Endodermal cell (in vitro differentiated cells): ENCODE results near the gene PTEN. TPM values are rescaled to one million over a fixed set of nuclear protein-coding genes. Genes with fewer than 3 reads are reported as not detected.

Experiments used
- DNase-seq: peaks from one replicate; pipeline ENCODE4 v3.0.0-alpha.2; 2017
- H3K27ac ChIP-seq: 2 replicates; pipeline ENCODE4 v1.5.1; 2013; ENCODE audit warnings: mild to moderate bottlenecking, low read depth, low read length, moderate library complexity
- H3K27me3 ChIP-seq: 2 replicates; pipeline ENCODE4 v1.6.1; 2013; ENCODE audit warnings: mild to moderate bottlenecking, low read length, moderate library complexity; ENCODE audit not compliant: insufficient read depth, control insufficient read depth, poor library complexity, severe bottlenecking
- H3K36me3 ChIP-seq: 2 replicates; pipeline ENCODE4 v1.7.0; 2013; ENCODE audit warnings: mild to moderate bottlenecking, low read length, moderate library complexity; ENCODE audit not compliant: control insufficient read depth, insufficient read depth
- H3K4me1 ChIP-seq: one replicate; pipeline ENCODE4 v1.7.0; 2013; ENCODE audit warnings: low read length; ENCODE audit not compliant: control insufficient read depth, insufficient read depth
- H3K4me3 ChIP-seq: 2 replicates; pipeline ENCODE4 v1.5.1; 2013; ENCODE audit warnings: mild to moderate bottlenecking, low read length, moderate library complexity
- H3K9ac ChIP-seq: 2 replicates; pipeline ENCODE4 v1.6.1; 2013; ENCODE audit warnings: mild to moderate bottlenecking, low read length, moderate library complexity; ENCODE audit not compliant: poor library complexity, severe bottlenecking; ENCODE audit errors: extremely low read depth
- H3K9me3 ChIP-seq: 2 replicates; pipeline ENCODE4 v1.6.1; 2013; ENCODE audit warnings: mild to moderate bottlenecking, low read length, moderate library complexity; ENCODE audit not compliant: control insufficient read depth
- H3K27ac Mint-ChIP-seq: 2 replicates; pipeline ENCODE4 v1.8.0; 2020; ENCODE audit warnings: mixed read lengths
- H3K27me3 Mint-ChIP-seq: 2 replicates; pipeline ENCODE4 v1.8.0; 2021; ENCODE audit warnings: mild to moderate bottlenecking, mixed read lengths; ENCODE audit not compliant: insufficient read depth
- H3K36me3 Mint-ChIP-seq: 2 replicates; pipeline ENCODE4 v1.8.0; 2020; ENCODE audit warnings: low read depth, mixed read lengths
- H3K4me1 Mint-ChIP-seq: 2 replicates; pipeline ENCODE4 v1.8.0; 2020; ENCODE audit warnings: mixed read lengths
- H3K4me3 Mint-ChIP-seq: 2 replicates; pipeline ENCODE4 v1.8.0; 2020; ENCODE audit warnings: mild to moderate bottlenecking, moderate library complexity, mixed read lengths
- H3K9me3 Mint-ChIP-seq: 2 replicates; pipeline ENCODE4 v1.8.0; 2020; ENCODE audit warnings: mild to moderate bottlenecking, mixed read lengths
- WGBS, 2 experiments: methylation state at CpG; one replicate each; pipeline versions ENCODE4 v1.1.5 to v1.1.7; 2013; ENCODE audit warnings: missing lambda C conversion rate in 2 of 2, mixed read lengths in 1 of 2; ENCODE audit not compliant: insufficient coverage in 1 of 2, insufficient read length in 1 of 2; 5-methylcytosine and 5-hydroxymethylcytosine counted together
- total RNA-seq, 2 donors: library from RNA; stranded (reverse); fragmentation: NEBNext Ultra II Directional in 1 of 2; extraction: Animal tissue kit (Norgen Biotek cat#: 25700) in 1 of 2; gene quantifications; 2 replicates in 1 of 2; 3 replicates in 1 of 2; pipeline ENCODE4 v1.2.1, GENCODE V29; 2021
- TF ChIP-seq, protein P1 (sequence below): fragments of 200-600 bp; sonication (generic); conservative IDR thresholded peaks from 2 replicates; pipeline ENCODE4 v1.5.0; 2021; ENCODE audit warnings: antibody characterized with exemption, mild to moderate bottlenecking

Gene PTEN
- total RNA-seq, 2 donors from 2014 or later: 41.7 to 45.0 TPM

DNA sequence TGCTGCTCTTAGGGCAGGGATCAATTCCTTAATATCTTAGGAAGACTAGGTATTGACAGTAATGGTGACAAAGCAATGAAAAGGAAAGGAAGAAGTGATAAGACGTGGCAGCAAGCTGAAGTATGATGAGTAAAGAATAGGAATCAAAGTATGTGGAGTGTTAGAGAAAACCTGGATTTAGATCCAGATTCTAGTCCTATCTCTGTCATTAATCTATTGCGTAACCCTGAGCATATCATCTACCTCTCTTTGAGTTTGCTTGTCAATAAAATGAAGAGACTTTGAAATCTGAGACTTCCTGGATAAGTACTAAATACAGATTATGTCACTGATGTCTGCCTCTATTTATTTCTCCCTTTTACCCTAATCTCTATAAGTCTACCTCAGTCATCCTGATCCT lies 89.2 kb downstream of the PTEN start:
- TF ChIP-seq, protein P1, sequence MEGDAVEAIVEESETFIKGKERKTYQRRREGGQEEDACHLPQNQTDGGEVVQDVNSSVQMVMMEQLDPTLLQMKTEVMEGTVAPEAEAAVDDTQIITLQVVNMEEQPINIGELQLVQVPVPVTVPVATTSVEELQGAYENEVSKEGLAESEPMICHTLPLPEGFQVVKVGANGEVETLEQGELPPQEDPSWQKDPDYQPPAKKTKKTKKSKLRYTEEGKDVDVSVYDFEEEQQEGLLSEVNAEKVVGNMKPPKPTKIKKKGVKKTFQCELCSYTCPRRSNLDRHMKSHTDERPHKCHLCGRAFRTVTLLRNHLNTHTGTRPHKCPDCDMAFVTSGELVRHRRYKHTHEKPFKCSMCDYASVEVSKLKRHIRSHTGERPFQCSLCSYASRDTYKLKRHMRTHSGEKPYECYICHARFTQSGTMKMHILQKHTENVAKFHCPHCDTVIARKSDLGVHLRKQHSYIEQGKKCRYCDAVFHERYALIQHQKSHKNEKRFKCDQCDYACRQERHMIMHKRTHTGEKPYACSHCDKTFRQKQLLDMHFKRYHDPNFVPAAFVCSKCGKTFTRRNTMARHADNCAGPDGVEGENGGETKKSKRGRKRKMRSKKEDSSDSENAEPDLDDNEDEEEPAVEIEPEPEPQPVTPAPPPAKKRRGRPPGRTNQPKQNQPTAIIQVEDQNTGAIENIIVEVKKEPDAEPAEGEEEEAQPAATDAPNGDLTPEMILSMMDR: no peak
- H3K4me3 Mint-ChIP-seq: no peak overlapping the region
- no peaks in the 10 kb centered on the region for H3K27me3 Mint-ChIP-seq
- 0 to 50% methylated on average over 1 to 2 of the region's 2 CpGs for WGBS, 2 experiments
- Histone ChIP-seq H3K4me3 (no peak overlapping the region), H3K4me1 (no peaks in the 10 kb centered on the region), H3K36me3 (peaks cover 18% of the 10 kb centered on the region), H3K27ac (no peak overlapping the region), H3K9me3 (no peaks in the 10 kb centered on the region), H3K9ac (no peak overlapping the region), H3K27me3 (no peaks in the 10 kb centered on the region)
- no peak overlapping the region for H3K27ac Mint-ChIP-seq
- H3K36me3 Mint-ChIP-seq: peaks cover 17% of the 10 kb centered on the region
- no peaks in the 10 kb centered on the region for H3K4me1 Mint-ChIP-seq
- DNase-seq: no peak
- H3K9me3 Mint-ChIP-seq: no peaks in the 10 kb centered on the region

DNA sequence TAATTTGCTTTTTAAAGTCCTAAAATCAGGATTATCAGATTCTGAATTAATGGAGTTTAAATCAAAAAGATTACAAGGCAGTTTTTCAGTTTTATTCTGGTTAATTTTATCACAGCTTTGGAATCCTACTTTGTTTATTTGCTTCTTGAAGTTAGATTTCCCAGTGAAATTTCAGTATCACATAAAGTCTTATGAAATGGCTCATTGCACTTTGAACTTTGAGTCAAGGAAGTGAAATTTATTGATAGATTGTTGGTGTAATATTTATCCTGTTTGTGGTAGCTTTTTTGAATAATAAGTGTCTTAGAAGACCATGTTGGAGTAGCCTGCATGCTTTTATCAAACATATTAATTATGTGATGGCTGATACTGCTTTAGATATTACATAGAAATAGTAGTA lies 92.6 kb downstream of the PTEN start:
- Mint-ChIP-seq H3K36me3 (peaks cover 29% of the 10 kb centered on the region), H3K4me1 (no peaks in the 10 kb centered on the region), H3K9me3 (no peaks in the 10 kb centered on the region), H3K27me3 (no peaks in the 10 kb centered on the region), H3K4me3 (no peak overlapping the region), H3K27ac (no peak overlapping the region)
- TF ChIP-seq, protein P1: no peak
- no peaks in the 10 kb centered on the region for H3K9me3 ChIP-seq
- no peaks in the 10 kb centered on the region for H3K27me3 ChIP-seq
- no peak overlapping the region for H3K9ac ChIP-seq
- DNase-seq: no peak
- no peak overlapping the region for H3K27ac ChIP-seq
- H3K4me1 ChIP-seq: no peaks in the 10 kb centered on the region
- H3K4me3 ChIP-seq: no peak overlapping the region
- peaks cover 38% of the 10 kb centered on the region for H3K36me3 ChIP-seq

DNA sequence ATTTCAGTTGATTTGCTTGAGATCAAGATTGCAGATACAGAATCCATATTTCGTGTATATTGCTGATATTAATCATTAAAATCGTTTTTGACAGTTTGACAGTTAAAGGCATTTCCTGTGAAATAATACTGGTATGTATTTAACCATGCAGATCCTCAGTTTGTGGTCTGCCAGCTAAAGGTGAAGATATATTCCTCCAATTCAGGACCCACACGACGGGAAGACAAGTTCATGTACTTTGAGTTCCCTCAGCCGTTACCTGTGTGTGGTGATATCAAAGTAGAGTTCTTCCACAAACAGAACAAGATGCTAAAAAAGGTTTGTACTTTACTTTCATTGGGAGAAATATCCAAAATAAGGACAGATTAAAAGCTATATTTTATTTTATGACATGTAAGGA lies 94.3 kb downstream of the PTEN start:
- H3K9me3 Mint-ChIP-seq: no peaks in the 10 kb centered on the region
- no peak overlapping the region for H3K4me3 Mint-ChIP-seq
- TF ChIP-seq, protein P1: no peak
- WGBS, 2 experiments: 91 to 100% methylated on average over 2 to 5 of the region's 5 CpGs
- H3K27me3 ChIP-seq: no peaks in the 10 kb centered on the region
- no peak overlapping the region for H3K4me3 ChIP-seq
- H3K4me1 ChIP-seq: no peaks in the 10 kb centered on the region
- H3K4me1 Mint-ChIP-seq: no peaks in the 10 kb centered on the region
- no peaks in the 10 kb centered on the region for H3K9me3 ChIP-seq
- no peak overlapping the region for H3K27ac Mint-ChIP-seq
- H3K27me3 Mint-ChIP-seq: no peaks in the 10 kb centered on the region
- no peak for DNase-seq
- no peak overlapping the region for H3K9ac ChIP-seq
- peaks cover 52% of the 10 kb centered on the region for H3K36me3 ChIP-seq
- H3K36me3 Mint-ChIP-seq: peaks cover 36% of the 10 kb centered on the region
- no peak overlapping the region for H3K27ac ChIP-seq
